Mucosa of rectum (tissue), 2 donors: Measurements from ENCODE around the gene ABCC11.

Experiments
- H3K27ac ChIP-seq, 2 donors: one replicate each; pipeline ENCODE4 v1.7.0; 2013; ENCODE audit warnings: inconsistent platforms in 2 of 2, low read depth in 2 of 2, low read length in 2 of 2
- H3K27me3 ChIP-seq, 2 donors: one replicate each; pipeline ENCODE4 v1.7.0; 2013; ENCODE audit warnings: low read length in 2 of 2; ENCODE audit not compliant: control insufficient read depth in 2 of 2, insufficient read depth in 2 of 2
- H3K36me3 ChIP-seq, 2 donors: one replicate each; pipeline ENCODE4 v1.7.0; 2013; ENCODE audit warnings: low read length in 2 of 2; ENCODE audit not compliant: control insufficient read depth in 2 of 2, insufficient read depth in 2 of 2
- H3K4me1 ChIP-seq, 2 donors: one replicate each; pipeline ENCODE4 v1.7.0; 2013; ENCODE audit warnings: low read length in 2 of 2, mild to moderate bottlenecking in 1 of 2; ENCODE audit not compliant: control insufficient read depth in 2 of 2, insufficient read depth in 2 of 2
- H3K4me3 ChIP-seq, 2 donors: one replicate each; pipeline ENCODE4 v1.7.0; 2013; ENCODE audit warnings: low read length in 2 of 2
- H3K9ac ChIP-seq, 2 donors: one replicate each; pipeline ENCODE4 v1.7.0; 2013; ENCODE audit warnings: low read length in 2 of 2, low read depth in 1 of 2, mild to moderate bottlenecking in 1 of 2
- H3K9me3 ChIP-seq, 2 donors: one replicate each; pipeline ENCODE4 v1.7.0; 2013; ENCODE audit warnings: low read length in 2 of 2; ENCODE audit not compliant: control insufficient read depth in 2 of 2
- donor health status: healthy.
- donor health status: Normal muscosa, but diverticular disease.

The ABCC11 gene

DNA sequence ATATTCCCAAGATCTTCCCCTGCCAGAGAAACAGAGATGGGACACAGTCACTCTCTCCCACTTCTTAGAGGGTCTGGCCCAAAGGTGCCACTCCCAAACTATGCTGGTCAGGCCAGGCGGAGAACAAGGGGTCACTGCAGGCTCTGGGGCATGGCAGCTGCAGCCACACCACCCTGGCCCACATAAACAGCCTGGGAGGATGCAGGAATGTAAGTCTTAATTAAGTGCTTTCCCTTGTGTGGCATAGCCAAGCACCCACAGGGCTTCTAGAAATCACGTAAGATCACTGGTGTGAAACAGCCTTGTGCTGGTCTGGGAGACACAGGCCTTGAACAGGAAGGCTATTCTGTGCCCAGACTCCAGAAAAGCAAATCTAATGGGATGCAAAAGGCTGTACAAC lies 123.1 kb downstream of the ABCC11 start:
- Histone ChIP-seq H3K27ac (no peak overlapping the region), H3K9me3 (no peaks in the 10 kb centered on the region), H3K36me3 (no peaks in the 10 kb centered on the region), H3K27me3 (no peaks in the 10 kb centered on the region), H3K4me3 (no peak overlapping the region), H3K4me1 (no peaks in the 10 kb centered on the region), H3K9ac (no peak overlapping the region)

DNA sequence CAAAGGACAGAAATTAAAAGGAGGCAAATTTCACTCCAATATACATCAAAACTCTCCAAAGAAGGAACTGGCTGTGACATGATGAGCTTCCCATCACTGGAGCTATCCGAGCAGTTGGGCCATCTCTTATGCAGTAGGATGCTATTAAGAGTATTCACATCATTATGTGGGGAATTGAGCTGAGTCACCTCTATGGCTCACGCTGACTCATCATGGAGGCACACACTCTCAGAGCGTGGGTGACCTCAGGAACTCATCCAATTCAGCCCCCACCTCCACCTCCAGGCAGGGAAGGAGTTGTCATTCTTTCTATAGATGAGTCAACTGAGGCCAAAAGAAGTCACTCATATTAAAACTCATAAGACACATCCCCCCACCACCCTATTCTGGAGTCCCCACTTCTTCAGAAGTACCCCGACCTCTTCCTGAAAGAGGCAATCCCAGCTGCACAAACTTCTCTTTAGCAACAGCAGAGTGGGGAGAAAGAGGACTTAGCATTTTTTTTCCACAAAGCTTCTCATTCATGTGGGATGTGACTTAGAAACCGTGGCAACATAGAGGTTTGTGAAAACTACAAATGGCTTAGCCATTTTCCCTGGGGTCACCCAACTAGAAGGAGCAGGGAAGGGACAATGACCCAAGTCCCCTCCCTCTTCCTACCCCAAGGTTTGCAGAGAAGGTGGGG lies 124.1 kb downstream of the ABCC11 start:
- Histone ChIP-seq H3K9me3 (no peaks in the 10 kb centered on the region), H3K27ac (no peak overlapping the region), H3K9ac (no peak overlapping the region), H3K4me3 (no peak overlapping the region), H3K4me1 (no peaks in the 10 kb centered on the region), H3K36me3 (no peaks in the 10 kb centered on the region), H3K27me3 (no peaks in the 10 kb centered on the region)

DNA sequence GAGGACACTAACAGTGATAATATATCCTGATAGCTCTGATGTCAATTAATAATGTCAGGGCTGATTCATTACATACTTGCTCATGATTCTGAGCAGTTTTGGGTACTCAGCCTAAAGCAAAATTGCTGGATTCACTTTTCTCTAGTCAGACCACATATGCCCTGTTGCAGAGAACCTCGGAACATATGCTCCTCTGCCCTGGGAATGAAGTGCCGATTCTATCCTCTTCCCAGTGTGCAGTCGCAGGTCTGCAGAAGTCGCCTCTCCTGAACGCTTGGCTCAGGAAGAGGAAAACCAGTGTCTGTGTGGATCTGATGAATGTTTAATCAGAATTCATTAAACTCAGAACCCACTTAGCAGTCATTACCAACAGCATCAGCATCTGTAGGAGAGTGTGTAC lies 126.1 kb downstream of the ABCC11 start:
- Histone ChIP-seq H3K27me3 (no peaks in the 10 kb centered on the region), H3K36me3 (no peaks in the 10 kb centered on the region), H3K27ac (no peak overlapping the region), H3K9me3 (no peaks in the 10 kb centered on the region), H3K9ac (no peak overlapping the region), H3K4me1 (no peaks in the 10 kb centered on the region), H3K4me3 (no peak overlapping the region)

DNA sequence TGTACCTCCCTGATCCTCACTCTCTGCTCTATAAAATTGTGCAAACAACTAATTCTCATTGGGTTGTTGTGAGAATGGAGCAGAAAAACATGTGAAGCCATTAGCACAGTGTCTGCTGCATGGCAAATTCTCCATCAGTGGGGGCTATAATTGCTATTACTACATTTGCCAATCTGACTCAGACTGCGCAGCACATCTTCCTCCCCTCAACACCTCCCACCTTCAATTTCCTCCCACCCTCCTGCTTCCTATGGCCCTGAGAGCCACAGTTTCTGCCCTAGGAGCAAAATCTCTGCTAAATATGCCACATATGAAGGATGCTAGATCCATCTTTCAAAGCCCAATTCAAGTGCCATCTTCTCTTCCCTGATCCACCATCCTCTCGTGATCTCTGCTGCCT lies 128.5 kb downstream of the ABCC11 start:
- Histone ChIP-seq H3K27me3 (no peaks in the 10 kb centered on the region), H3K27ac (no peak overlapping the region), H3K9me3 (no peaks in the 10 kb centered on the region), H3K4me1 (no peaks in the 10 kb centered on the region), H3K9ac (no peak overlapping the region), H3K36me3 (no peaks in the 10 kb centered on the region), H3K4me3 (no peak overlapping the region)

DNA sequence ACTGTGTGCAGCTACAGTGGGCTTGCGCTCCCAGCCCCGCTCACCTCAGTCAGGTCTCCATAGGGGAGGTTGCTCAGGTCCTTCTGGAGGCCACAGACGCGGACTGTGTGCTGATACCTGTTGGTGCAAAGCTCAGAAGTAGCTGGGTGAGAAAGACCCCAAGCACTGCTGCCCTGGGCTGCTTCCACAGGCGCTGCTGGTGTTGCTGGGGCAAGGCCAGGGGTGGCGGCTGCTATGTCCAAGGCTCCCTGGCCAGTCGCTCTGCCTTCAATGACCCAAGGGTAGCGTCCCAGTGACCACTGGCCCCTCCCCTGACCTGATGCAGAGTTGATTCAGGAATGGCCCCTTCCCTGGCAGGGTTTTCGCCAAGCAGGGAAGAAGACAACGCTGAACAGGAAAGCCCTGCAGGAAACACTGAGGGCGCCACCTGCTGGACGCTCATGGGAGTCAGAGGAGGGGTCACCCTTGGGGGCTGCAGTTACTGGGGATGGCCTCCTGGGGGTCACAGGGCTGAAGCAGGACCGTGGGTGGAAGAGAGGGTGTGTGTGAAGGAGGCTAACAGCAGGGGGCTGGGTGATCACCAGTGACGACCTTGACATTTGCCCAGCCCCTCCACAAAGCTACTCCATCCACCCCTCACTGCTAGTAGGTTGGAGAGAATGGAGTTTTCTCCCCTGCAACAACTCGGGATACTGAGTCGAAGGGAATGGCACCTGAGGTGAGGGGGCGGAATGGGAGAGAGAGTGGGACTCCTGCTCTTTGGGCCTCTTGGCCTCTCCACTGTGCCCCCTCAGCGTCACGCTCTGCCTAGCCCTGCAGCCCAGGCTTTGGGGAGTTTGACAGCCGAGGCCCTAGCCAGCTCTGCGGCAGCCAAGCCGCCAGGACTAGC lies 129.9 kb downstream of the ABCC11 start:
- H3K9me3 ChIP-seq = no peaks in the 10 kb centered on the region
- H3K4me1 ChIP-seq = no peaks in the 10 kb centered on the region
- no peak overlapping the region for H3K27ac ChIP-seq
- H3K9ac ChIP-seq = no peak overlapping the region
- no peaks in the 10 kb centered on the region for H3K36me3 ChIP-seq
- no peak overlapping the region for H3K4me3 ChIP-seq
- no peaks in the 10 kb centered on the region for H3K27me3 ChIP-seq
